Thoracic aorta (tissue), 2 donors: ENCODE results near the gene CDKL5. TPM values are rescaled to one million over a fixed set of nuclear protein-coding genes. Genes with fewer than 3 reads are reported as not detected.
"Not testable (repeated sequence)": the region's sequence is repeated elsewhere in the genome, so short reads cannot be mapped to it uniquely, and the experiment has no call there.

Source experiments
- ATAC-seq: fragments of 150-250 bp; one replicate; pipeline ENCODE4 v1.8.0; 2017; ENCODE audit warnings: low read depth; ENCODE audit not compliant: insufficient number of reproducible peaks, low FRiP score
- DNase-seq: peaks from one replicate; pipeline ENCODE4 v3.0.0-alpha.2; 2020; ENCODE audit warnings: low spot score
- H3K27ac ChIP-seq, 2 donors: fragments of 200-600 bp; sonication (generic); 1 replicate in 1 of 2; 2 replicates in 1 of 2; pipeline ENCODE4 v1.5.1; 2016; ENCODE audit warnings: mild to moderate bottlenecking in 2 of 2, moderate library complexity in 2 of 2
- H3K27me3 ChIP-seq: fragments of 200-600 bp; sonication (generic); replicated peaks from 2 replicates; pipeline ENCODE4 v1.6.0; 2016; ENCODE audit warnings: mild to moderate bottlenecking; ENCODE audit not compliant: insufficient read depth
- H3K36me3 ChIP-seq: fragments of 200-600 bp; sonication (generic); one replicate; pipeline ENCODE4 v1.5.1; 2016
- H3K4me1 ChIP-seq, 2 donors: fragments of 200-600 bp; sonication (generic); 1 replicate in 1 of 2; 2 replicates in 1 of 2; pipeline versions ENCODE4 v1.5.1 to v1.6.0; 2016; ENCODE audit warnings: low read depth in 2 of 2, mild to moderate bottlenecking in 1 of 2; ENCODE audit not compliant: control insufficient read depth in 1 of 2
- H3K4me3 ChIP-seq: fragments of 200-600 bp; sonication (generic); 2 replicates; pipeline ENCODE4 v1.5.1; 2016; ENCODE audit warnings: mild to moderate bottlenecking
- H3K9me3 ChIP-seq: fragments of 200-600 bp; sonication (generic); 2 replicates; pipeline ENCODE4 v1.5.1; 2016
- total RNA-seq, 2 donors: library from RNA; depleted of rRNA; stranded (reverse); fragments of >200 nt; gene quantifications; one replicate each; pipeline versions ENCODE4 v1.1.0 to v1.2.3, GENCODE V29; 2016
- TF ChIP-seq, protein P1 (sequence below): fragments of 200-600 bp; sonication (generic); IDR thresholded peaks from one replicate; pipeline ENCODE4 v1.5.1; 2019; ENCODE audit warnings: antibody characterized with exemption

The CDKL5 gene
- total RNA-seq, 2 donors from 2014 or later, result 13.5 to 17.2 TPM

DNA sequence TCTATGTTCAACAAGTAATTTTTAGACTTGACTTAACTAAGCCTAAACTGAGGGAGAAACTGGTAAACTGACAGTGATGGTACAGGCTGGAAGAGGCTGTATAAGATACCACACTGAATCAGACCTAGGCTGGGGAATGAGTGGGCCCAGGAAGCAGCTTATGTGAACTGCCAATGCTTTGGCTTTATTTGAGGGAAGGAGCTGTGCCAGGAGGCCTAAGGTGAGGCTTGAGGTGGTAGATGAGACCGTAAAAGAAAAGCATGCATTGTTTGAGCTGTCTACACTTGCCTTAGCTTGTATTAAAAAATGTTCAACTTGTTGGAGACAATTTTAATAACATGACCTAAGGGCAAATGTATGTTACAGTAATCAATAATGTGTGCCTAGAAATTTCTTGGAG, 150.3 kb downstream of the CDKL5 start:
- ATAC-seq (no peak), DNase-seq (no peak)
- Histone ChIP-seq H3K27me3 (no peaks in the 10 kb centered on the region), H3K36me3 (no peaks in the 10 kb centered on the region), H3K4me1 (no peaks in the 10 kb centered on the region), H3K4me3 (no peak overlapping the region), H3K27ac (no peak overlapping the region), H3K9me3 (no peaks in the 10 kb centered on the region)
- TF ChIP-seq, protein P1, sequence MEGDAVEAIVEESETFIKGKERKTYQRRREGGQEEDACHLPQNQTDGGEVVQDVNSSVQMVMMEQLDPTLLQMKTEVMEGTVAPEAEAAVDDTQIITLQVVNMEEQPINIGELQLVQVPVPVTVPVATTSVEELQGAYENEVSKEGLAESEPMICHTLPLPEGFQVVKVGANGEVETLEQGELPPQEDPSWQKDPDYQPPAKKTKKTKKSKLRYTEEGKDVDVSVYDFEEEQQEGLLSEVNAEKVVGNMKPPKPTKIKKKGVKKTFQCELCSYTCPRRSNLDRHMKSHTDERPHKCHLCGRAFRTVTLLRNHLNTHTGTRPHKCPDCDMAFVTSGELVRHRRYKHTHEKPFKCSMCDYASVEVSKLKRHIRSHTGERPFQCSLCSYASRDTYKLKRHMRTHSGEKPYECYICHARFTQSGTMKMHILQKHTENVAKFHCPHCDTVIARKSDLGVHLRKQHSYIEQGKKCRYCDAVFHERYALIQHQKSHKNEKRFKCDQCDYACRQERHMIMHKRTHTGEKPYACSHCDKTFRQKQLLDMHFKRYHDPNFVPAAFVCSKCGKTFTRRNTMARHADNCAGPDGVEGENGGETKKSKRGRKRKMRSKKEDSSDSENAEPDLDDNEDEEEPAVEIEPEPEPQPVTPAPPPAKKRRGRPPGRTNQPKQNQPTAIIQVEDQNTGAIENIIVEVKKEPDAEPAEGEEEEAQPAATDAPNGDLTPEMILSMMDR, result no peak

DNA sequence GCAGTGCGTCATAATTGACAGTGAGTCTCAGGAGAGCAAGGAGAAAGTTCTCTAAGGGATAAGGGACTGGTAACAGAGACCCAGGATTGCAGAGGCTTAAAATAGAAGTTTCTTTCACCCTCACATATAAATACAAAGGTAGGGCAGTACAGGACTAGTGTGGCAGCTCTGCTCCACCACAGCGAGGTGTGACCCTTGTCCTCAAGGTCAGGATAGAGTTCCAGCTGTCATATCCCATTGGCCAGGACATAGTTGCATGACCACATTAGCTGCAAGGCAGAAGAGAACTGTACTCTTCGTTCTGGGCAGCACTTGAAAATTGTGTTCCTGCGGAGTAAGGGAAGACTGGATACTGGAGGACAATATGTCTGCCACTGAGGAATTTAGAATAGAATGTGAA, 152.0 kb downstream of the CDKL5 start:
- Histone ChIP-seq H3K4me3 (no peak overlapping the region), H3K27me3 (no peaks in the 10 kb centered on the region), H3K9me3 (no peaks in the 10 kb centered on the region), H3K4me1 (no peaks in the 10 kb centered on the region), H3K36me3 (no peaks in the 10 kb centered on the region), H3K27ac (no peak overlapping the region)
- DNase-seq (no peak), ATAC-seq (no peak)
- TF ChIP-seq, protein P1, result no peak

DNA sequence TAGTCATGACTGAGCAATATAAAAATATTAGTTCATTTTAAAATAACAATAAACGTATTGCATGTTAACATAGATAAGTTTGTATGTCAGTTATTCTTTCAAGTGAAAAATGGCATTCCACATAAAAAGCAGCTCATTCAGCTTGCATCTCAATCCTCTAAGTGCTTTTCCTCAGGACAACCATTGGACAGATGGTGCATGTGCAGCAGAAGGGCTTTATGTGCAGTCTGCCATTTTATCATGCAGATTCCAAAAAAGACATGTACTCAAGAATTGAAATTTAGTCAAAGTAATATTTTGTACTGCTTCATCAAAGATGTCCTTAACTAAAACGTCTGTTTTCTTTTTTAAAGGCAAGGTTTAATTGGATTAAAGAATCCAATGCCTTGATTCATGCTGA, 153.1 kb downstream of the CDKL5 start:
- H3K27me3 ChIP-seq, result no peaks in the 10 kb centered on the region
- ATAC-seq (no peak), DNase-seq (no peak)
- H3K36me3 ChIP-seq, result no peaks in the 10 kb centered on the region
- H3K4me1 ChIP-seq, result no peaks in the 10 kb centered on the region
- H3K4me3 ChIP-seq, result no peak overlapping the region
- TF ChIP-seq, protein P1, result no peak
- no peaks in the 10 kb centered on the region for H3K9me3 ChIP-seq
- no peak overlapping the region for H3K27ac ChIP-seq

DNA sequence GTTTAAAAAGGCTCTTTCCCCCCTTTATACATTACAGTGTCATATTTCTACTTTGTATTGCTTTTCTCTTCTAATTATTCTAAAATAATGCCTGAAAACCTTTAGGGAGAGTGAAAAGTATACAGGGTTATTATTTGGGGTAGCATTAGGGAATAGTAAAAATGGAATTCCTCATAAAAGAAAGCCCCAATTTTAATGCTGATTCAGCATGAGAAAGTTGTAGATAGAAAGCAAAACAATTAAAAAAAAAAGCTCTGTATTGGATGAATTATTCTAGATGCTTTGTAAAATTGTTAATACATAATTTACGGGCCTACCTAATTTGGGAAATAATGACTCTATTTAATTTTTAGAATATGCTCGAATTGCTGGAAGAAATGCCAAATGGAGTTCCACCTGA, 154.1 kb downstream of the CDKL5 start:
- ATAC-seq (no peak), DNase-seq (no peak)
- Histone ChIP-seq H3K27me3 (no peaks in the 10 kb centered on the region), H3K4me1 (no peaks in the 10 kb centered on the region), H3K36me3 (no peaks in the 10 kb centered on the region), H3K27ac (no peak overlapping the region), H3K4me3 (no peak overlapping the region), H3K9me3 (no peaks in the 10 kb centered on the region)
- TF ChIP-seq, protein P1, result no peak

DNA sequence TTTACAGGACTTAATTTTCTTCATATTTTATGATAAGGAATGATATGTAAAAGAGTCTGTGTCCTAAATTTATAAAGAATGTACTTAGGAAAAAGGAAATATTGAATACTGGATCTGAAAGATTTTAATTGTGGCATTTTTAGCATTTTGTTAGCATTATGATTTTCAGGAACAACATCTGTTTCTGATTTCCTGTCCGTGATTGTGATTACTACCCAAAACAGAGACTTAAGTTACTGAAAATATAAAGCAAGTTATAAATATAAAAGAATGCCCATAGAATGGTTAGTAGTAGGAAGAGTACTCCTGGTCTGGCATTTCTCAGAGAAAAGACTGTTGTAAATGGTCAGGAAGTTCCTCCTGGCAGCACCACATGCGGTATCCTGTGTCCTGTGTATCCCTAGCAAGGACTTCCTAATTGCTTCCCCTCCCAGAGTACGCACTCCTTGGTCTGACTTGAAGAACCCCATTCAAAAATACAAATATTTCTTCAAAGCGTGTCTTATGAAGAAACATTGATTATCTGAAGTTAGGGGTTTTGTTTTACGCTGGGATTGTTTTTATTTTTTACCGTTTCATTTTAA, 157.6 kb downstream of the CDKL5 start:
- no peaks in the 10 kb centered on the region for H3K4me1 ChIP-seq
- H3K27ac ChIP-seq, result no peak overlapping the region
- no peaks in the 10 kb centered on the region for H3K9me3 ChIP-seq
- TF ChIP-seq, protein P1, result no peak
- ATAC-seq, result no peak
- DNase-seq, result no peak
- no peaks in the 10 kb centered on the region for H3K27me3 ChIP-seq
- H3K36me3 ChIP-seq, result no peaks in the 10 kb centered on the region
- no peak overlapping the region for H3K4me3 ChIP-seq

DNA sequence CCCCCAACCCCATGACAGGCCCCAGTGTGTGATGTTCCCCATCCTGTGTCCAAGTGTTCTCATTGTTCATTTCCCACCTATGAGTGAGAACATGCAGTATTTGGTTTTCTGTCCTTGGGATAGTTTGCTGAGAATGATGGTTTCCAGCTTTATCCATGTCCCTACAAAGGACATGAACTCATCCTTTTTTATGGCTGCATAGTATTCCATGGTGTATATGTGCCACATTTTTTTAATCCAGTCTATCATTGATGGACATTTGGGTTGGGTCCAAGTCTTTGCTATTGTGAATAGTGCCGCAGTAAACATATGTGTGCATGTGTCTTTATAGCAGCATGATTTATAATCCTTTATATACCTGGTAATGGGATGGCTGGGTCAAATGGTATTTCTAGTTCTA, 163.9 kb downstream of the CDKL5 start:
- DNase-seq, H3K9me3 ChIP-seq, H3K4me3 ChIP-seq, ATAC-seq, H3K4me1 ChIP-seq, H3K36me3 ChIP-seq, H3K27ac ChIP-seq, H3K27me3 ChIP-seq: not testable (repeated sequence)
